Type B pancreatic cell (in vitro differentiated cells): ENCODE measurements around the gene WBP1. TPM values are rescaled to one million over a fixed set of nuclear protein-coding genes. Genes with fewer than 3 reads are reported as not detected.

Experiments used
- DNase-seq: peaks from one replicate; pipeline ENCODE4 v3.0.0; 2021; ENCODE audit warnings: mixed read lengths; ENCODE audit not compliant: unreplicated experiment; ENCODE audit errors: extremely low spot score
- H3K27ac Mint-ChIP-seq: 2 replicates; pipeline ENCODE4 v1.8.0; 2021; ENCODE audit warnings: mild to moderate bottlenecking, mixed read lengths
- H3K27me3 Mint-ChIP-seq: 2 replicates; pipeline ENCODE4 v1.8.0; 2021; ENCODE audit warnings: mixed read lengths
- H3K36me3 Mint-ChIP-seq: 2 replicates; pipeline ENCODE4 v1.8.0; 2021; ENCODE audit warnings: mixed read lengths
- H3K4me1 Mint-ChIP-seq: one replicate; pipeline ENCODE4 v1.8.0; 2021; ENCODE audit warnings: mixed read lengths; ENCODE audit not compliant: unreplicated experiment
- H3K4me3 Mint-ChIP-seq: 2 replicates; pipeline ENCODE4 v1.8.0; 2021; ENCODE audit warnings: mild to moderate bottlenecking, mixed read lengths
- H3K9me3 Mint-ChIP-seq: 2 replicates; pipeline ENCODE4 v1.8.0; 2021; ENCODE audit warnings: mixed read lengths
- CTCF ChIP-seq: fragments of 200-600 bp; sonication (generic); conservative IDR thresholded peaks from 2 replicates; pipeline ENCODE4 v1.5.0; 2021; ENCODE audit warnings: antibody characterized with exemption, mild to moderate bottlenecking
- total RNA-seq: library from RNA; stranded (reverse); gene quantifications from 2 replicates; pipeline ENCODE4 v1.2.1, GENCODE V29; 2021; ENCODE audit warnings: low replicate concordance

Gene WBP1
- total RNA-seq, 1 donor from 2014 or later, result 121 TPM

- Mint-ChIP-seq H3K36me3 (peaks cover 19% of the 10 kb centered on the region), H3K27ac (peak overlapping the region; percentile 62), H3K27me3 (no peaks in the 10 kb centered on the region), H3K4me1 (peaks cover 26% of the 10 kb centered on the region), H3K9me3 (no peaks in the 10 kb centered on the region), H3K4me3 (no peak overlapping the region)
- no peak for DNase-seq
- no peak for TF ChIP-seq CTCF
These were observed 22.0 kb upstream of the WBP1 start for GRCh38 chr2:74436111-74436805.

GRCh38 chr2:74436848-74437695 is 21.2 kb upstream of the WBP1 start:
- no peak for DNase-seq
- Mint-ChIP-seq H3K27me3 (peaks cover under 1% of the 10 kb centered on the region), H3K4me3 (no peak overlapping the region), H3K9me3 (no peaks in the 10 kb centered on the region), H3K27ac (peak overlapping the region; percentile 6), H3K4me1 (peaks cover 26% of the 10 kb centered on the region), H3K36me3 (peaks cover 19% of the 10 kb centered on the region)
- no peak for TF ChIP-seq CTCF

GRCh38 chr2:74438248-74438647 is 20.0 kb upstream of the WBP1 start:
- no peak for DNase-seq
- Mint-ChIP-seq H3K9me3 (no peaks in the 10 kb centered on the region), H3K4me3 (peak overlapping the region; percentile 96), H3K27ac (peak overlapping the region; percentile 99), H3K36me3 (peaks cover 19% of the 10 kb centered on the region), H3K27me3 (peaks cover 5% of the 10 kb centered on the region), H3K4me1 (peaks cover 26% of the 10 kb centered on the region)
- no peak for TF ChIP-seq CTCF

GRCh38 chr2:74439373-74439772 is 18.9 kb upstream of the WBP1 start:
- DNase-seq, result no peak
- Mint-ChIP-seq H3K4me3 (peak overlapping the region; percentile 96), H3K9me3 (no peaks in the 10 kb centered on the region), H3K4me1 (peaks cover 32% of the 10 kb centered on the region), H3K27me3 (peaks cover 5% of the 10 kb centered on the region), H3K27ac (peak overlapping the region; percentile 99), H3K36me3 (peaks cover 19% of the 10 kb centered on the region)
- TF ChIP-seq CTCF, result no peak

- Mint-ChIP-seq H3K4me3 (peak overlapping the region; percentile 96), H3K36me3 (peaks cover 19% of the 10 kb centered on the region), H3K27me3 (peaks cover 5% of the 10 kb centered on the region), H3K27ac (peak overlapping the region; percentile 99), H3K4me1 (peaks cover 36% of the 10 kb centered on the region), H3K9me3 (no peaks in the 10 kb centered on the region)
- no peak for DNase-seq
- no peak for TF ChIP-seq CTCF
These were observed 18.3 kb upstream of the WBP1 start for GRCh38 chr2:74439803-74440377.
